SK-N-DZ (cell line): ENCODE measurements around the gene KCNIP1.

Experiments
- DNase-seq: peaks from one replicate; pipeline ENCODE4 v3.0.0-alpha.2; 2015; ENCODE audit warnings: low spot score

Gene KCNIP1

DNA sequence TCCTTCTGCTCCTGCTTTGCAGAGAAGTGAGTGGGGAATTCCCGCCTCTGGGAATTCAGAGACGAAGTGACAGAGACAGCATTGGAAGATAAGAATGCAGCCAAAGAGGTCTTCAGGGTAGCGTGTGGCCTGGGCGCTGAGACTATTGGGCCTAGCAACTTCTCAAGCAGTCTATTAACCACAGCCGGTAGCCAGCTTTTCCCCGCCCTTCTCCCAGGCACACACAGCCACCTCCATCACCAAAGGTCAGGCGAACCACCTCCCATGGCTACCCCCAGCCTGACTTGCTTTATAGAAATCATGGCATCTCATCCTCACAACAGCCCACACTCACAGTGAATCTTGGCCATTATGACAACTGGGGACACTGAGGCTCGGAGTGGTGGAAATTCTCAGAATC, 124.2 kb downstream of the KCNIP1 start:
- no peak for DNase-seq

DNA sequence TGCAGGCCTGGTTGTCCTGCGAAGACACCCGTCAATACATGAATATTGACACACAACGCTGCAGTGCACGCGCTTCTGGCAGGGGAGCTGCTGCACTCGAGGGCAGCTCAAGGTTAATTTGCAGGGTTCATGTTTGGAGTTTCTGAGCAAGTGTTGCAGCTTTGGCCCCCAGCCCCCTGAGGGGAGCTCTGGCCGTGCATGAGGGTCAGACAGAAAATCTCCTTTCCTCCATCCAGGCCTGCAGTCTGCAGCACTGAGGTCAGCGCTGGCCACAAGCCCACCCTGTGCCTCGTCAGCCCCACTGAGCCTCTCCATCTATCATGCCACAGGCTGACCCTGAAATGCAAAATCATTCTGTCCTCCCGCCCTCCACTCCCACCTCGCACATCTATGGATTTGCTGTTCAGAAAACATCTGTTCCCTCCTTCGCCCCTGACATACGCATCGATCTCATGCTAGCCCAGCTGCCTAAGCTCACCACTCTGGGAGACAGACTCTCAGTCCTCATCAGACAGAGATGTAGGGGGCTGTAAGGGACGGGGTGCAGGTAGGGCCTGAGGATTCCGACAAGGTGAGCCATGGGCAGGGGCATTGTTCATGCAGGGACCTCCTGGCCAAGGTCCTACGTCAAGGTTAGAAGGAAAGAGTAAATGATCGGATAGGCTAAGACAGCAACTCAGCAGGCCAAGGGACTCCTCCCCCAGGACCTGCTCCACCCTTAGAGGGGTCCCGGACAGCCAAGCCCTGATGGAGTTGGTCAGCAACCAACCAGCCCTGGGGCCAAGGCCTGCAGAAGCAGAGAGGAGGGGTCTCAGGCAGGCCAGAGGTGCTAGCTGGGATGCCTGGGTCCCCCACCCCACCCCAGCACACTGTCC, 125.1 kb downstream of the KCNIP1 start:
- no peak for DNase-seq

DNA sequence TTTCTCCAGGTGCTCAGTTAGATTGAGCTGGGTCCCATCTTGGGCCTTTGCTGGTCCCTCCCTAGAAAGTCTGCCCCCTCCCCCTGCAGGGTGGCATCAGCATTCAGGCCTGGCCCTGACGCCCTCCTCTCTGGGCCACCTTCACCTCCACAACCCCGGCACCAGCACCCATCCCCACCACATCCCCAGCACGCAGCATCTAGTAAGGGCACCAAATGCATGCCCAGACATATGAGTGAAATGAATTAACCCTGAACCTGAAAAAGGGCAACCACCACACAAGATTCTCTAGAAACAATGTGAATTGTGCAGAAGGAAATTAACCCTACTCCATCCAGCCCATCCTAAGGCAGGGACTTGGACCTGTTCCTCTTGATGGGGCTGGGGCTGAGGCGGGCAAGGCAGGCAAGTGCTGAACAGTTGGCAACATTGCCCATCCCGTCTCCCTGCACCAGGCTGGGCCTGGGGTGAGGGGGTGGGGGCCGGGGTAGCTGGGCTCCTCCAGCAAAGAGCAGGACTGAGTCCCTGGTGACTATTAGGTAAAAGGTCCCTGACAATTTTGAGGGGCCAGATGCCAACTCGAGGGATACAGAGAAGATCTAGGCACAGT, 125.9 kb downstream of the KCNIP1 start:
- no peak for DNase-seq

DNA sequence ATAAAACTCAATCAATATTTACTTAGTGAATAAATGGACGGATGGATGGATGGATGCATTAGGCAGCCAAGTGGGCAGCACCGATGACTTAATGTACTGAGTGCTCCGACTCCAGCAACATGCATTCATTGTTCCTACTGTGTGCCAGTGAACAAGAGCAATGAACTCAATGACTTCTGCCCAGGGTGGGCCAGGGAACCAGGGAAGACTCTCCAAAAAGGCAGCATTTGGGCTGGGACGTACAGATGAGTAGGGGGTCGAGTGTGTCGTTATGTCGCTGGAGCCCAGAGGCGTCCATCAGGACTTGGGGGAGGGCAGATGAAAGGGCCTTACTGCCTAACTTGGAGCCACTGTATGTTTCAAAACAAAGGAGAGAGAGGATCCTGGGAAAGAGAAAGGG, 126.4 kb downstream of the KCNIP1 start:
- DNase-seq = no peak

DNA sequence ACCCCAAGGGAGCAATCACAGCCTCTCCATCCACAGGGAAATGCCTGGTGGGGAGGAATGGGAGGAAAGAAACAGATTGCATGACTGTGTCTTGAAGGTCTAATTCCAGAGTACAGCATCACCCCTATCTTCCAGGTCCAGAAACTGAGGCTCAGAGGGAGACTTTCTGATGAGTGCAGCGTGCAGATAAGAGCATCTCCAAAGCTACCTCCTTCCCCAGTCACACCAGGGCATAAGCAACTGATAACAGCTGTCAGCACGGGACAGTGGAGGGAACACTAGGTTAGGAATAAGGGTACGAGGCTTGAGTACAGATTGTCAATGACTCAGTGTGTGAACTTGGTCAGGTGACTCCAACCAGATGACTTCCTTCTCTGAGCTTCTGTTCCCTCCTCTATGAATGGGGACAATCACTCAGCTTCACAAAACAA, 126.9 kb downstream of the KCNIP1 start:
- DNase-seq = no peak

DNA sequence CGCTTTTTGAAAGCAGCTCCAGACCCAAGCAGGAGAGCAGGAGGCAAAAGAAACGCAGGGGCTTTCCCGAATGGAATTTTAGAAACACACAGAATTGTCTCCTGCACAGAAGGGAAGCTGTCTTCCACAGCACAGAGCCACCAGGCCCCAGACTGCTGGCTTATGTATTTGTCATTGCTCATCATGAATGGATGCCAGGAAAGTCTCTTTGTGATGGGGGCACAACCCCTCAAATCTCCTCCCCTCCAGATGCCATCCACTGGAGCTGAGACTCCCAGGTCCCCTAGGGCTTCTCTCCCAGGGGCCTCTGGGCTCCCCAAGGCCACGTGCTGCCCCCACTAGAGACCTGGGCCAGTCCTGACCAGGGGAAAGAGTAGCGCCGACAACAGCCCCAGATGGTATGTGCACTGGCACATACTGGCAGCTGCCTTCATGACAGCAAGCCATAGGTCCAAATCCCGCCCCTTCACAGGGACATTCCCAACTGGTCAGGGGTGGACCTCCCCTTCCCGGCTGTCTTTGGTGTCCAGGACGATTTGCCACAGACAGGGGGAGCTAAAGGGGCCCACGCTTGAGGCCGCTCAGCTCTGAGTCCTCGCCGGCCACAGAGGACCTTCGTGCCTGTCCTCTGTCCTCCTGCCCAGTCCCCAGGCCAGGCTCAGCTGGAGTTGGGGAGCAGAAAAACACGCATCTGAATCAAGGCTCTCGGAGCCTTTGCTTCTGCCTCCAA, 127.8 kb downstream of the KCNIP1 start:
- peak; percentile 23 for DNase-seq

DNA sequence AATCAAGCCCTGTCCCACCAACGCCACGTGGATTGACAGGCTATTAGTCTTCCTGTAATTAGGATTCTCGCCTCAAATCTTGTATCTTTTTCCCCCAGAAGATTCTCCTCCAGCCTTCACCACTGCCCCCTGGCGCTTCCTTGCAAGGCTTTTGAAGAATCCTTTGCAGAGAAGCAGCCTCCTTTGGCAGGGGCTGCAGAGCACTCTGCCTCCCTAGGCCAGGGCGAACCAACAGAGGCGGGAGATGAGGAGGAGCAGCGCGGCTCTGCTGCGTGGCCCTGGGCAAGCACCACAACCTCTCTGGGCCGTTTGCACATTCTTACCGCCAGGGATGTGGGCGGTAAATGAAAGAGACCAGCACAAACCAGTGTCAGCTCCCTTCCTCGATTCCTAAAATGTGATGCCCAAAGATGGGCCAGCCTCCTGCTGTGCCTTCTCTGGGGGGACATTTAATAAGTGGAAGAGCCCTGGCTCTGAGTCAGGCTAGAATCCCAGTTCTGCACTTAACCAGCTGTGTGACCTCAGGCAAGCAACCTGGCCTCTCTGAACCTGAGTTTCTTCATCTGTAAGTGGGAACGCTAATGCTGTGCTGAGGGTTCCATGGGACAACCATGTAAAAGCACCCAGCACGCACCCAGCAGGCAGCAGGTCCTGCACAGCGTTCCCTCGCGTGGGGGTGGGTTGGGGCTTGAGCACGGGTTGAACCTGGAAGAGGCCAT, 128.6 kb downstream of the KCNIP1 start:
- DNase-seq = no peak

DNA sequence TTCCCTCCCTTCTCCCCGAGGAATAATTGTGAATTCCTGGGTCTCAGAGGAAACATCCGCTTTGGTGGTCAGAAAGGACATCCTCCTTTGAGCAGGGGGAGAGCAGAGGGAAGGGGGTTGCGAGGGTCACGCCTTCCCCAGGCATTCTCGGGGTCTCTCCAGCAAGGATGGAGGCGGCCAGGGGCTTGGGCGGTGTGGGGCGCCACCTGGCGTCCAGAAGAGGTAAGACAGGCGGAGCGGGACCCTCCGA, 129.1 kb downstream of the KCNIP1 start:
- DNase-seq = no peak

DNA sequence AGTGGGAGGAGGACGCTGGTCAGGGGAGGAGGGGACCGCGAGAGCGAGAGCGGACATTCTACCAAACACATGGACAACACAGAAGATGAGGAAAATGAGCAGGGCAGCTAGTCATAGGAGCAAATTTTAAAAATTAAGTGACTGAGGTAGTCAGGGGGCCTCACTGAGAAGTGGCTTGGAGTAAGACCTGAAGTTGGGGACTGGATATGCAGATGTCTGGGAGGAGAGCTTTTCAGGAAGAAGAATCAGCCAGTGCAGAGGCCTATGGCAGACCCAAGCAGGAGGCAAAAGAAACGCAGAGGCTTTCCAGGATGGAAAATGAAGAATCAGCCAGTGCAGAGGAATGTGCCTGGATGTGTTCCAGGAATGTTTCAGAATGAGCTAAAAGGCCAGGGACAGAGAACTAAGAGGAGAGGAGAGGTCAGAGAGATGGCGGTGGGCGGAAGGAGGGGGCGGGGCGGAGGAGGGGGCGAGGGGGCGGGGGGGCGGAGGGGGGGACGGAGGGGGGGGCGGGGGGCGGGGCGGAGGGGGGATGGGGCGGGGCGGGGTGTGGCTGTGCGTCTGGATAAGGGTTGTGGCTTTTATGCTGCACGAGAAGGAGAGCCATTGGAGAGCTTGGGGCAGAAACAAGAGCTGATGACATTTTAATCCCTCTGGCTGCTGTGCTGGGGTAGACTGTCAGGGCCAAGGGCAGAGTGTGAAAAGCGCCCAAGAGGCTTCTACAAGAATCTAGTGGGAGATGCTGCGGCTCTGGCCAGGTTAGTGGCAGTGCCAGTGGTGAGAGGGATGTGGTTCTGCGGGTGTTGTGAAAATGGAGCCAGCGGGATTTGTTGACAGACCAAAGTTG, 129.6 kb downstream of the KCNIP1 start:
- DNase-seq = peak; percentile 63

DNA sequence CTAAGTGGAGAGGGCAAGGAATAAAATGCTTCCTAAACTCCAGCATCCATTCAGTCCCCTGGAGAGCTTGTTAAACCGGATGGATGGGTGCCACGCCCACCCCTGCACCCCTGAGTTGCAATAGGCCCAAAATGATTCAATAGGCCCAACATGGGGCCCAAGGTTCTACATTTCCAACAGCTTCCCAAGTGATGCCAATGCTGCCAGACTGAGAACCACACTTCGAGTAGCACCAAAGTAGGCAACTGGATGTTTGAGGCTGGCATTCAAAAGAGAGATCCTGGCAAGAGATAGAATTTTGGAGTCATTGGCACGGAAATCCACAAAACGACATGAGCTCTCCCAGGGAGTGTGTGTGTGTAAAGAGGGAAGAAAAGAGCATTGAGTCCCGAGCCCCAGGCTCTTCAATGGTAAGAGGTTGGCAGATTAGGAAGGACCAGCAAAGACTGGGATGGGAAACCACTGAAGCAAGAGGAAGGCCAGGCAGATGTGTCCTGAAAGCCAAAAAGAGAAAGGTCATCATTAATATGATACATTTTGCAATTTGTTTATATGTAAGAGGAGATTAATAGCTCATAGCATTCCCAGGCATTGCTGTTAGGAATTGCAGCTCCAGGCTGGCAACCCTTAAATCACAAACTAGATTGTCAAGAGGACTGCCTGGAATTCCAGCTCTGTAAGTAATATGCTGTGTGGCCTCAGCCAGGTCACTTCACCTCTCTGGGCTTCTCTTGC, 130.6 kb downstream of the KCNIP1 start:
- no peak for DNase-seq

DNA sequence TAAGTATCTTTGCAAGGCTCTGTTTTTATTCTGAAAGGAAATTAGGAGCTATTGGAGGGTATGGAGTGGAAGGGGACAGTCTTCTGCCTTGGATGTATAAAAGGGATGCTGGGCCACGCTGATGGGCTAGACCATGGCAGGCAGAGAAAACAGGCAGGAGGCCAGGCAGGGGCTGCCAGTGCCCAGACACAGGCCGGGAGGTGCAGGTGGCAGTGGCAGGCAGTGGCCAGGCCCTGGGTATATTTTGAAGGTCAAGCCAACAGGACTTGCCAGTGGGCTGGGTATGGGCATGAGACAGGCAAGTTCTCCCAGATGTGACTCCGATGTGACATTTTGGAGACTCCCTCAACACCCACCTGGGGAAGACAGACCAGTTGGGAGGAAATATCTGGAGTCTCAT, 131.9 kb downstream of the KCNIP1 start:
- DNase-seq = no peak

DNA sequence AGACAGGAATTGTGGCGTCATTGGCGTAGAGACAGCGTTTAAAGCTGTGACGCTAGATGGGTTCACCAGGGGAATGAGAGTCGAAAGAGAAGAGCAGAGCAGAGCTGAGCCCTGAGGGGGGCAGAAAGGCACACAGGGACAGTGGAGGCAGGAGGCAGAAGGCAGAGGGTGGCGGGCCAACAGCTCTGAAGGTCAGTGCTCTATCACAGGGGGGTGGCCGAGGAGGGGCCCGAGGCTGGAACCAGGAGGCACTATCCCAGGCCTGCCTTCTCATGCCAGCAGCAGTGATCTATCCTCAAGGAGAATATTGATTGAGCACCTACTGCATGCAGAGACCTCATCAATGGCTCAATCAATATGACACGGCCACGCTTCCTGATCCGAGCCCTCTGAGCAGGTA, 132.4 kb downstream of the KCNIP1 start:
- no peak for DNase-seq

DNA sequence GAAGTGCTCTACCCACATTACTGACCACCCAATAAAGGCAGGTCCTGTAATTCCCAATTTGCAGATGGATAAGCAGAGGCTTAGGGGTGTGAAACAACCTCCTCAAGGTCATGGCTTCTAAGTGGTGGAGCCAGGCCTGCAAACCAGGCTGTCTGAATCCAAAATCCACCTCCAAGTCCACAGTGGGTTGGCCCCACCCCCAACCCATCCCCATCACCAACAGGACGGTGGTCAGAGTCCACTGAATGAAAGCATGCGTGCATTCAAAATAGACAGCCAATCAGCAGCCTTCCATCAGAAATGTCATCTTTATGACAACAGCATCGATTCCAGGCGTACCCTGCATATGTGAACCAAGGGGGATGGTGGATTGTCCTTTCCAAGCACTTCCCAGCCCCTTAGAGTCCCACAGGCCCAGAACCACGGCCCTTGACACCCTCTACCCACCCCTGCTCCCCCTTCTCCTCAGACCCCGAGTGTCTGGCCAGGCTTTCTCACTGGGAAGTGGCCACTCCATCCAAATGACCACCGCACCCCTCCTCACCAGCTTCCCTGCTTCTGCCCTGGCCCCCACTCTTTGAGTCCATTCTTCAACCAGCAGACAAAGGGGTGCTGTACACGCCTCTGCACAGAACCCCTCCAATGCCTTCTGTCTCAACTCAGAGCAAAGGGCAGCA, 133.1 kb downstream of the KCNIP1 start:
- DNase-seq = no peak

DNA sequence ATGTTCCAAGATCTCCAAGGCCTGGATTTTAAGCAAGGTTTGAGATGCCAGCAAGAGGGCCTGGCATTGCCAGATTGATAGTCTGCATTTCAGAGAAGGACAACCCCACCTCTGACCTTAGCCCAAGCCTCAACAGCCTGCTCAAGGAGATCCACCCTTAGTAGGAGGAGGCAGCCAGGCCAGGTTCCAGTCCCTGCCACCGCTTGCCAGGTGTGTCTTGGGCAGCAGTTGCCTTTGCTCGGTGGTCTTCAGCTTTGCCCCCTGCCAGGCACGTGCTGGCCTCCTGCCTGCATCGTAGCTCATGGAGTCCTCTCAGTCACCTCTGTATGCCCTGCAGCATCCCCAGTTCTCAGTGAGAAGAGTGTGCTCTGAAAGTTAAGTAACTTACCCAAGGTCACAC, 134.2 kb downstream of the KCNIP1 start:
- no peak for DNase-seq

DNA sequence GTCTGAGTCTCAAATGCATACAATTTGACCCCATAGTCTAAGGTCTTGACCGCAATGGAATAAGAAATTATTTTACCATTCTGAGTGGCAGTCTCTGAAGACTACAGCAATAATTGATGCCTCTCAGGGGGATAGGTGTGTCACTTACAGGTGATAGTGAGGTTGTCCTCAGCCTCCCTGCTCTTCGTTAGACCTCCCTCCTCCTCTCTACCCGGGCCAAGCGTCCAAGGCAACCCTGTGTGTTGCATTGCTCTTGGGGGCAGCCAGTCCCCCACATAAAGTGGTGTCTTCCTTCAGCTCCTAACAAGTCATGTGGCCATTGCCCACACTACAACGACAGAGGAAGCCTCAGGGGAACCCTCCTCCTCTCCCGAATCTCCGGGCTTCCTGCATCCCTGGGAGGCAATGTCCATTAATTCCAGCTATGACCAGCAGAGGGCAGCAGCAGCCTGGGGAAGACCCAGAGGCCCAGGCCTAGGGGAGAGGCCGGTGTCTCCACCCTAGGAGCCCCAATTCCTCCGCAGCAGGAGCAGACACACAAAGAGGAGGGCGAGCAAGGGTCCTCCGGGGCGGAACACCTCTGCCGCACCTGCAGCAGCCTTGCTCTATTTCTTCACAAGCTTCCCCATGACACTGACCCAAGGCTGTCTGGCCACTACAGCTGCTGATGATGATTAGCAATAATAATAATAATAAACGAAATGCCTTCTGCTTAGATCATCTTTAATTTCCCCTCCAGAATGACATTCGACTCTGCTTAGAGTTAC, 134.8 kb downstream of the KCNIP1 start:
- peak; percentile 46 for DNase-seq

DNA sequence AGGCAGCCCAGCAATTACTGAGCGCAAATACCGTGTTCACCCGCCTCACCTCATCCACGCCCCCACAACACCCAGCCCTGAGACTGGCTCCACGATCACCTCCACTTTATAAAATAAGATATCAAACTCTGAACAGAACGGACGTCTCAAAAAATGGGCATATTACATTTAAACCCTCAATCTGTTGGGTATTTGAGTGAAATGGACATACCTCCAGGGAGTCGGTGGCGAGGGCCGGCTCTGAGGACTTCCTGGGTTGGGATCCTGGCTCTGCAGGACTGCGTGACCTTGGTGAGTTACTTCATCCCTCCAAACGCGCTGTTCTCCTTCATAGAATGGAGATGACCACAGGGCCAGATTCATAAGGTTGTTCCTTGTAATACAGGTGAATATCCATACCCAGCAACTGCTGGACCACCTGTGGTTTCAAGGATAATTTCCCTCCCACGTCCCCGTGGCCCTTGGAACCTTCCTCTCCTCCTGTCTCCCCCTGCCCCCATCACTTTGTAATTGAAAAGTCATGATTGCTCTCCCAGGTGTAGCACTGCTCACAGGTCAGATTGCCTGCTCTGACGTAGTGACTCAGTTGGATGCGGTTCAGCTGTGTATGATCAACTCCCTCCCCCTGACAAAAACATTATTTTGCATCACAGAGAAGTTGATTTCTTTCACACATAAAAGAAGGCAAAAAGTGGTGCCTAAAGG, 135.6 kb downstream of the KCNIP1 start:
- no peak for DNase-seq

DNA sequence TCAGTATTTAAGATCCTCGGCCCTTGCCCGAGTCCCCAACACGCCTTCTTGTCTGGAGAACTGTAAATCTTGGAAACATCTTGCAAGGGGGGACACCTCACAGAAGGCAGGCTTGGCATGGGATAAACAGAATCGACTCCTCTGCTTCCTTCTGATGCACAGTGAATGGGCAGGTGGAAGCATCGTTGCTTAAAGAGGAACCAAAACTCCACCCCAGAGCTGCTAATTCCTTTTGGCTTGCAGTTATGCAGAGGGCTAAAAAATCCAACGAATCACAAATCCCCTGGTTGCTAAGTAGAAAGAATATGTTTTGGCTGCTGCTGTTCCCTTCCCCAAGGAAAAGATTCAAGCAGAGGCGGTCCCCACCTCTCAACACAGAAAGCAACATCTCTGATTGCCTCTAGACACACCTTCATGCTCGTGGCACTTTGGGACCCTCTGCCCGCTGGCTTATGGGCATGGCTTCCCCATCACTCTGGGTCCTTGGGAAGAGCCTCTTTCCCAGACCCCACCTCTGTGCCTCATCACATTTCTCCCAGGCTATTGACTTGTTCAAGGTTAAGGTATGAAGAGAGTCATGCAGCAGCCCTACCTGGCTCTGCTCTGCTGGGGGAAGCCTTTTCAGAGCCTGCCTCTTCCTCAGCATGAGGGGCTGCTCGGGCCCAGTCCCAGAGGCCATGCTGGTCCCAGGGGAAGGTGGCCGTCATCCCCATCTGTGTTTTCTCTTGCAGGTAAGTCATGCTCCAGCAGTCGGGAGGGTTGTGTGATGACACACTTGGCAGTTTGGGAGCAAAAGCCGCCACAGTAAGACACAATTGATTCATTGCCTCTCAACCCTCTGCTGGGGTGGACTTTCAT, 137.1 kb downstream of the KCNIP1 start:
- no peak for DNase-seq

DNA sequence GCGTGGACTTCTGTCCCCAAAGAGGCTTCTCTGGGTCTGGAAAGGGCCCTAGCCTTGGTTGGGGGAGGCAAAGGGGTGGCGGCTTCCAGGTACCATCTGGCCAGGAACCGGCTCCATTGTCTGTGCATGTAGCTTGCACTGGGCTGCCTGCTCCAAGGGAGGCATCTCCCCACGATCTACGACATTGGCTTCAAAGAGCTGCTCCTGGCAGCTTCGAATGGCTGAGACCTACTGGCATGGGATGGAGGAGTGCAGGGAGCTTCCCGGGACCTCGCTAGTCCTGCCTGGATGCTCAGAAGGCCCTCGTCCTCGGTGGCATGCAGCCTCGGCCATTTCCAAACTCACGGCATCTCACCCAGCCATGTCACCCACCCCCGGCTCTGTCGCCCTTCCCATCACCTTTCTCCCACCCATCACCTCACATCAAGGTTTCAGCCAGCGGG, 137.8 kb downstream of the KCNIP1 start:
- no peak for DNase-seq
